Stimulated activated effector memory CD8-positive, alpha-beta T cell treated with anti-CD3 and anti-CD28 coated beads, Interleukin-12 subunit alpha, Interleukin-12 subunit beta, amount 100 ng/mL, for 72 hours (primary cell): Measurements from ENCODE around the gene KCNAB1.
A peak's percentile ranks its signal among the peaks of the same experiment; 100 is the strongest.

Experiments
- ATAC-seq: fragments of 150-1000 bp; cut with Tn5 transposase; 2 replicates; pipeline ENCODE4 v1.10.0; 2021
- DNase-seq, 2 donors: peaks; one replicate each; pipeline ENCODE4 v3.0.0; 2021 to 2022; ENCODE audit warnings: low spot score in 2 of 2
- H3K27ac Mint-ChIP-seq: one replicate; pipeline ENCODE4 v1.8.0; 2022; ENCODE audit warnings: mild to moderate bottlenecking, mixed read lengths
- H3K36me3 Mint-ChIP-seq: one replicate; pipeline ENCODE4 v1.8.0; 2022; ENCODE audit warnings: mild to moderate bottlenecking, mixed read lengths
- H3K4me1 Mint-ChIP-seq: one replicate; pipeline ENCODE4 v1.8.0; 2022; ENCODE audit warnings: mixed read lengths
- H3K4me3 Mint-ChIP-seq: one replicate; pipeline ENCODE4 v1.8.0; 2022; ENCODE audit warnings: mild to moderate bottlenecking, mixed read lengths
- H3K9me3 Mint-ChIP-seq: one replicate; pipeline ENCODE4 v1.8.0; 2022; ENCODE audit warnings: mixed read lengths

Gene KCNAB1

GRCh38 chr3:156353563-156353962 is 233.2 kb downstream of the KCNAB1 start:
- H3K4me3 Mint-ChIP-seq: no peak overlapping the region
- H3K27ac Mint-ChIP-seq: no peak overlapping the region
- H3K9me3 Mint-ChIP-seq: no peaks in the 10 kb centered on the region
- DNase-seq: no peak
- ATAC-seq: no peak
- H3K4me1 Mint-ChIP-seq: no peaks in the 10 kb centered on the region
- H3K36me3 Mint-ChIP-seq: no peaks in the 10 kb centered on the region

GRCh38 chr3:156356537-156357363 is 236.4 kb downstream of the KCNAB1 start:
- Mint-ChIP-seq H3K4me3 (no peak overlapping the region), H3K36me3 (no peaks in the 10 kb centered on the region), H3K9me3 (no peaks in the 10 kb centered on the region), H3K27ac (no peak overlapping the region), H3K4me1 (no peaks in the 10 kb centered on the region)
- ATAC-seq (no peak), DNase-seq (no peak)

GRCh38 chr3:156358232-156358631 is 237.9 kb downstream of the KCNAB1 start:
- H3K27ac Mint-ChIP-seq: no peak overlapping the region
- no peaks in the 10 kb centered on the region for H3K4me1 Mint-ChIP-seq
- no peaks in the 10 kb centered on the region for H3K36me3 Mint-ChIP-seq
- no peak for ATAC-seq
- H3K9me3 Mint-ChIP-seq: no peaks in the 10 kb centered on the region
- no peak for DNase-seq
- no peak overlapping the region for H3K4me3 Mint-ChIP-seq

- Mint-ChIP-seq H3K9me3 (no peaks in the 10 kb centered on the region), H3K27ac (no peak overlapping the region), H3K4me3 (no peak overlapping the region), H3K4me1 (no peaks in the 10 kb centered on the region), H3K36me3 (no peaks in the 10 kb centered on the region)
- DNase-seq: no peak
- ATAC-seq: no peak
Measured at GRCh38 chr3:156359368-156359767, 239.0 kb downstream of the KCNAB1 start.

- ATAC-seq: no peak
Measured at GRCh38 chr3:156360083-156360482, 239.7 kb downstream of the KCNAB1 start.

GRCh38 chr3:156360963-156361362 is 240.6 kb downstream of the KCNAB1 start:
- no peak overlapping the region for H3K27ac Mint-ChIP-seq
- H3K4me3 Mint-ChIP-seq: no peak overlapping the region
- ATAC-seq: peak; percentile 26
- no peak for DNase-seq
- H3K4me1 Mint-ChIP-seq: no peaks in the 10 kb centered on the region
- H3K36me3 Mint-ChIP-seq: no peaks in the 10 kb centered on the region
- no peaks in the 10 kb centered on the region for H3K9me3 Mint-ChIP-seq

More at GRCh38 chr3:156360083-156360482, 239.7 kb downstream of the KCNAB1 start:
- no peaks in the 10 kb centered on the region for H3K36me3 Mint-ChIP-seq
- H3K4me1 Mint-ChIP-seq: no peaks in the 10 kb centered on the region
- no peak overlapping the region for H3K4me3 Mint-ChIP-seq
- no peak for DNase-seq
- H3K9me3 Mint-ChIP-seq: no peaks in the 10 kb centered on the region
- no peak overlapping the region for H3K27ac Mint-ChIP-seq

GRCh38 chr3:156366559-156366958 is 246.2 kb downstream of the KCNAB1 start:
- no peak overlapping the region for H3K27ac Mint-ChIP-seq
- H3K36me3 Mint-ChIP-seq: no peaks in the 10 kb centered on the region
- H3K9me3 Mint-ChIP-seq: no peaks in the 10 kb centered on the region
- DNase-seq (no peak), ATAC-seq (no peak)
- no peaks in the 10 kb centered on the region for H3K4me1 Mint-ChIP-seq
- no peak overlapping the region for H3K4me3 Mint-ChIP-seq

GRCh38 chr3:156368189-156368588 is 247.8 kb downstream of the KCNAB1 start:
- ATAC-seq (no peak), DNase-seq (no peak)
- H3K36me3 Mint-ChIP-seq: no peaks in the 10 kb centered on the region
- no peaks in the 10 kb centered on the region for H3K4me1 Mint-ChIP-seq
- H3K4me3 Mint-ChIP-seq: no peak overlapping the region
- no peaks in the 10 kb centered on the region for H3K9me3 Mint-ChIP-seq
- H3K27ac Mint-ChIP-seq: no peak overlapping the region

GRCh38 chr3:156371701-156372100 is 251.3 kb downstream of the KCNAB1 start:
- no peak for DNase-seq
- no peak overlapping the region for H3K27ac Mint-ChIP-seq
- no peak for ATAC-seq
- H3K9me3 Mint-ChIP-seq: no peaks in the 10 kb centered on the region
- H3K4me3 Mint-ChIP-seq: no peak overlapping the region
- no peaks in the 10 kb centered on the region for H3K36me3 Mint-ChIP-seq
- no peaks in the 10 kb centered on the region for H3K4me1 Mint-ChIP-seq

GRCh38 chr3:156373095-156373494 is 252.7 kb downstream of the KCNAB1 start:
- H3K27ac Mint-ChIP-seq: no peak overlapping the region
- no peaks in the 10 kb centered on the region for H3K36me3 Mint-ChIP-seq
- DNase-seq (no peak), ATAC-seq (no peak)
- H3K9me3 Mint-ChIP-seq: no peaks in the 10 kb centered on the region
- no peaks in the 10 kb centered on the region for H3K4me1 Mint-ChIP-seq
- no peak overlapping the region for H3K4me3 Mint-ChIP-seq

- Mint-ChIP-seq H3K36me3 (no peaks in the 10 kb centered on the region), H3K4me1 (no peaks in the 10 kb centered on the region), H3K4me3 (no peak overlapping the region), H3K27ac (no peak overlapping the region), H3K9me3 (no peaks in the 10 kb centered on the region)
- DNase-seq: no peak
- ATAC-seq: no peak
Measured at GRCh38 chr3:156373654-156374053, 253.3 kb downstream of the KCNAB1 start.

GRCh38 chr3:156376199-156376598 is 255.8 kb downstream of the KCNAB1 start:
- H3K4me1 Mint-ChIP-seq: no peaks in the 10 kb centered on the region
- H3K4me3 Mint-ChIP-seq: no peak overlapping the region
- H3K9me3 Mint-ChIP-seq: no peaks in the 10 kb centered on the region
- DNase-seq (no peak), ATAC-seq (no peak)
- no peaks in the 10 kb centered on the region for H3K36me3 Mint-ChIP-seq
- H3K27ac Mint-ChIP-seq: no peak overlapping the region

GRCh38 chr3:156377266-156377665 is 256.9 kb downstream of the KCNAB1 start:
- Mint-ChIP-seq H3K4me1 (no peaks in the 10 kb centered on the region), H3K9me3 (no peaks in the 10 kb centered on the region), H3K36me3 (no peaks in the 10 kb centered on the region), H3K4me3 (no peak overlapping the region), H3K27ac (no peak overlapping the region)
- no peak for ATAC-seq
- no peak for DNase-seq

GRCh38 chr3:156377718-156378117 is 257.3 kb downstream of the KCNAB1 start:
- Mint-ChIP-seq H3K36me3 (no peaks in the 10 kb centered on the region), H3K4me1 (no peaks in the 10 kb centered on the region), H3K9me3 (no peaks in the 10 kb centered on the region), H3K27ac (no peak overlapping the region), H3K4me3 (no peak overlapping the region)
- no peak for DNase-seq
- no peak for ATAC-seq

GRCh38 chr3:156378871-156379270 is 258.5 kb downstream of the KCNAB1 start:
- no peaks in the 10 kb centered on the region for H3K9me3 Mint-ChIP-seq
- no peak overlapping the region for H3K27ac Mint-ChIP-seq
- no peak overlapping the region for H3K4me3 Mint-ChIP-seq
- H3K4me1 Mint-ChIP-seq: no peaks in the 10 kb centered on the region
- H3K36me3 Mint-ChIP-seq: no peaks in the 10 kb centered on the region
- DNase-seq: no peak
- ATAC-seq: no peak

GRCh38 chr3:156379327-156379726 is 258.9 kb downstream of the KCNAB1 start:
- H3K36me3 Mint-ChIP-seq: no peaks in the 10 kb centered on the region
- DNase-seq (no peak), ATAC-seq (no peak)
- no peak overlapping the region for H3K4me3 Mint-ChIP-seq
- no peaks in the 10 kb centered on the region for H3K4me1 Mint-ChIP-seq
- no peaks in the 10 kb centered on the region for H3K9me3 Mint-ChIP-seq
- no peak overlapping the region for H3K27ac Mint-ChIP-seq
